Erythroblast (primary cell): Measurements from ENCODE around the gene UCN2.

Source experiments
- GATA1 ChIP-seq: IDR thresholded peaks from 2 replicates; pipeline ENCODE4 v1.6.1; 2011; ENCODE audit warnings: low read depth, mild to moderate bottlenecking, control low read depth, low read length, moderate library complexity
- POLR2A ChIP-seq: IDR thresholded peaks from 2 replicates; pipeline ENCODE4 v1.6.1; 2011; ENCODE audit warnings: mild to moderate bottlenecking, low read length

- no peak for TF ChIP-seq POLR2A
- TF ChIP-seq GATA1 = no peak
Measured at GRCh38 chr3:48593337-48593736, 29.8 kb upstream of the UCN2 start.
